ENCODE measurements around the gene GNAQ. TPM values are rescaled to one million over a fixed set of nuclear protein-coding genes. Genes with fewer than 3 reads are reported as not detected.

The GNAQ gene
- total and polyA plus RNA-seq, 2 of the 4 experiments (the other 2 are of a cell fraction): 23.1 to 50.7 TPM

DNA sequence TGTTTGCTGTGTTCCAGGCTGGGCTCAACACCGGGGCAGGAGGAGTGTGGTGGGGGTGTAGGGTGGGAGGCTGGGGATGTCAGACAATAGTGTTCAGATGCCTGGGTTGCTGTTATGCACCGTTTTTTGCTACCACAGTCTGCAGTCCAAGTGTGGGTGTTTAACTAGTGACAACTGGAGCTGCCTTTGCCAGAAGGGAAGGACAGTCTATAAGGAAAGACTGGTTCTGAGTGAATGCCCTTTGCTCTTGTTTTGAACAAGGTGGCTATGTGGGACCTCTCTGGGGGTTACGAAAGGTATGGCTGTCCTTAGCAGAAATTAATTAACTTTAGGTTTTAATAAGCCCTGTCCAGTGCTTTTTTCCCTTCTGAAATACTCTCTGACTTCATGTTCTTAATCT is 265.0 kb downstream of the GNAQ start:
- no peak for TF ChIP-seq FOS (IDR thresholded peaks at IDR 0.05; ENCODE audit: low read depth, low read length)
- TF ChIP-seq USF2 (IDR thresholded peaks at IDR 0.05; ENCODE audit: low read depth, low read length): no peak
- TF ChIP-seq MXI1 (IDR thresholded peaks at IDR 0.05; ENCODE audit: borderline replicate concordance, low read depth, low read length): no peak
- TF ChIP-seq CHD1 (IDR thresholded peaks at IDR 0.05; ENCODE audit: low read depth, low read length): no peak
- no peak for TF ChIP-seq CTCF (conservative IDR thresholded peaks at IDR 0.05; ENCODE audit: low read depth, low read length)
- TF ChIP-seq, protein P1, sequence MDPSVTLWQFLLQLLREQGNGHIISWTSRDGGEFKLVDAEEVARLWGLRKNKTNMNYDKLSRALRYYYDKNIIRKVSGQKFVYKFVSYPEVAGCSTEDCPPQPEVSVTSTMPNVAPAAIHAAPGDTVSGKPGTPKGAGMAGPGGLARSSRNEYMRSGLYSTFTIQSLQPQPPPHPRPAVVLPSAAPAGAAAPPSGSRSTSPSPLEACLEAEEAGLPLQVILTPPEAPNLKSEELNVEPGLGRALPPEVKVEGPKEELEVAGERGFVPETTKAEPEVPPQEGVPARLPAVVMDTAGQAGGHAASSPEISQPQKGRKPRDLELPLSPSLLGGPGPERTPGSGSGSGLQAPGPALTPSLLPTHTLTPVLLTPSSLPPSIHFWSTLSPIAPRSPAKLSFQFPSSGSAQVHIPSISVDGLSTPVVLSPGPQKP (IDR thresholded peaks at IDR 0.05; ENCODE audit: borderline replicate concordance, low read depth, low read length): no peak
- Histone ChIP-seq H4K8ac (ENCODE audit: low read depth in 2 of 2, low read length in 2 of 2) (no peak overlapping the region), H3K79me1 (ENCODE audit: low read depth in 1 of 2, low read length in 2 of 2) (peaks cover 0 to 5% of the 10 kb centered on the region in 2 experiments; a peak in 2 of 4 replicates), H3K4me1 (ENCODE audit: control insufficient read depth, insufficient read depth, low read length) (no peaks in the 10 kb centered on the region), H2BK20ac (ENCODE audit: low read depth, low read length) (no peak overlapping the region), H3K36me3 (ENCODE audit: control insufficient read depth, insufficient read depth, low read length) (no peaks in the 10 kb centered on the region), H2BK15ac (ENCODE audit: low read depth, low read length) (no peak overlapping the region), H3K23ac (ENCODE audit: low read depth, low read length) (no peak overlapping the region), H3K27me3 (ENCODE audit: control insufficient read depth, insufficient read depth, low read length) (no peaks in the 10 kb centered on the region), H3K14ac (replicated peaks; ENCODE audit: low read depth, low read length) (no peak overlapping the region), H3K4me3 (ENCODE audit: insufficient read depth, low read depth, low read length) (no peak overlapping the region), H3K9me1 (ENCODE audit: insufficient read depth, low read length) (no peaks in the 10 kb centered on the region), H4K5ac (ENCODE audit: low read depth, low read length) (no peak overlapping the region), H2BK120ac (ENCODE audit: low read depth, low read length) (no peak overlapping the region), H2AFZ (replicated peaks; ENCODE audit: low read length, poor library complexity) (no peak overlapping the region), H3K27ac (ENCODE audit: insufficient read depth, low read length) (no peak overlapping the region), H2AK5ac (ENCODE audit: low read depth, low read length) (no peak overlapping the region), H3K4me2 (ENCODE audit: low read depth, low read length) (no peak overlapping the region), H3K9ac (ENCODE audit: low read depth, low read length) (no peak overlapping the region), H3K9me3 (ENCODE audit: control insufficient read depth, insufficient read depth, low read length) (no peaks in the 10 kb centered on the region), H3K56ac (ENCODE audit: extremely low read depth, insufficient read depth, low read length) (no peak overlapping the region), H4K20me1 (ENCODE audit: insufficient read depth, low read length) (no peaks in the 10 kb centered on the region; the same call in 1 of the 2 replicates), H2BK5ac (ENCODE audit: low read depth, low read length, poor library complexity, severe bottlenecking) (no peak overlapping the region), H3K4ac (ENCODE audit: low read depth, low read length) (no peak overlapping the region), H4K91ac (ENCODE audit: insufficient read depth, low read depth, low read length) (no peak overlapping the region), H3K18ac (ENCODE audit: low read depth, low read length) (no peak overlapping the region), H2AK9ac (replicated peaks; ENCODE audit: low read depth, low read length, poor library complexity) (no peak overlapping the region)
- BruUV-seq (replicated peaks): no TSS peak
- POLR2A ChIA-PET (ENCODE audit: unreplicated experiment): no interaction called here
- ATAC-seq (ENCODE audit: low read depth): no peak
- 80% methylated on average over 1 of the region's 3 CpGs; no CpG with 5 or more reads in 1 of the 2 experiments for WGBS, 2 experiments (ENCODE audit: extremely low coverage in 2 of 2, insufficient read length in 1 of 2)
- CTCF ChIA-PET: interaction anchor here (0.8 to 1.2 kb wide), 2 partner anchors 310 to 323 kb away, joined by 3 to 4 read pairs; no protein-coding TSS in a partner anchor
- intact Hi-C loops (cut with micrococcal nuclease): no loop called here
- in situ Hi-C loops (cut with MboI; ENCODE audit: low sequenced_read_pairs): no loop called here
- DNase-seq: no peak
- dilution Hi-C loops (cut with HindIII; ENCODE audit: low sequenced_read_pairs, unreplicated experiment): no loop called here

All from IMR-90 (cell line).